SU-DHL-6 (cell line): Measurements from ENCODE around the gene TENM4.

Experiments
- H2AFZ ChIP-seq: fragments of 200-600 bp; sonication (generic); 2 replicates; pipeline ENCODE4 v1.6.1; 2014; ENCODE audit warnings: low read depth, mild to moderate bottlenecking, moderate library complexity, mixed read lengths, antibody characterized with exemption, low read length; ENCODE audit not compliant: severe bottlenecking
- H3F3A ChIP-seq: fragments of 200-600 bp; shearing (Covaris generic); 2 replicates; pipeline ENCODE4 v1.6.0; 2016; ENCODE audit warnings: antibody characterized with exemption, mild to moderate bottlenecking; ENCODE audit not compliant: insufficient read depth
- H3K27ac ChIP-seq: fragments of 200-600 bp; sonication (generic); 2 replicates; pipeline ENCODE4 v1.5.1; 2016; ENCODE audit warnings: low read depth, mild to moderate bottlenecking, low read length, moderate library complexity, mixed read lengths
- H3K27me3 ChIP-seq: fragments of 200-600 bp; sonication (generic), shearing (Covaris generic); 2 replicates; pipeline ENCODE4 v1.6.0; 2014; ENCODE audit warnings: mild to moderate bottlenecking, low read length
- H3K36me3 ChIP-seq: fragments of 200-600 bp; sonication (generic); 2 replicates; pipeline ENCODE4 v1.6.1; 2014; ENCODE audit warnings: mild to moderate bottlenecking, low read length, mixed read lengths
- H3K4me2 ChIP-seq: fragments of 300-600, 200-600 bp; shearing (Covaris generic), sonication (generic); 2 replicates; pipeline ENCODE4 v1.6.0; 2014; ENCODE audit warnings: low read length, low read depth, mild to moderate bottlenecking; ENCODE audit not compliant: poor library complexity, severe bottlenecking
- H3K4me3 ChIP-seq: fragments of 200-600 bp; sonication (generic); 2 replicates; pipeline ENCODE4 v1.5.1; 2014; ENCODE audit warnings: antibody characterized with exemption, low read length, mild to moderate bottlenecking, mixed read lengths; ENCODE audit not compliant: insufficient read depth, poor library complexity, severe bottlenecking
- H3K79me2 ChIP-seq: fragments of 200-600 bp; sonication (generic); 2 replicates; pipeline ENCODE4 v1.6.1; 2014; ENCODE audit warnings: mild to moderate bottlenecking, low read length, moderate library complexity; ENCODE audit not compliant: insufficient read depth
- H3K9ac ChIP-seq: fragments of 200-600 bp; sonication (generic); 2 replicates; pipeline ENCODE4 v1.7.0; 2014; ENCODE audit warnings: mild to moderate bottlenecking, low read length
- H3K9me2 ChIP-seq: fragments of 200-600 bp; sonication (generic); replicated peaks from 2 replicates; pipeline ENCODE4 v1.6.1; 2014; ENCODE audit warnings: low read length; ENCODE audit not compliant: insufficient read depth
- H3K9me3 ChIP-seq: fragments of 200-600 bp; sonication (generic); 2 replicates; pipeline ENCODE4 v1.6.1; 2014; ENCODE audit warnings: low read length, mixed read lengths; ENCODE audit not compliant: insufficient read depth
- H4K20me1 ChIP-seq: fragments of 200-600 bp; sonication (generic); 2 replicates; pipeline ENCODE4 v1.6.1; 2014; ENCODE audit warnings: low read depth, mild to moderate bottlenecking, antibody characterized with exemption, low read length, moderate library complexity, mixed read lengths
- EZH2phosphoT487 ChIP-seq: fragments of 200-600 bp; sonication (generic), shearing (Covaris generic); conservative IDR thresholded peaks from 2 replicates; pipeline ENCODE4 v1.6.1; 2018; ENCODE audit warnings: mild to moderate bottlenecking, antibody characterized with exemption, low read length, moderate library complexity, mixed read lengths
- TF ChIP-seq, protein P1 (sequence below): fragments of 200-600 bp; sonication (generic); IDR thresholded peaks from one replicate; pipeline ENCODE4 v1.5.1; 2017; ENCODE audit warnings: antibody characterized with exemption, mild to moderate bottlenecking, low read length, moderate library complexity; ENCODE audit not compliant: insufficient read depth, poor library complexity, severe bottlenecking

TENM4 gene

DNA sequence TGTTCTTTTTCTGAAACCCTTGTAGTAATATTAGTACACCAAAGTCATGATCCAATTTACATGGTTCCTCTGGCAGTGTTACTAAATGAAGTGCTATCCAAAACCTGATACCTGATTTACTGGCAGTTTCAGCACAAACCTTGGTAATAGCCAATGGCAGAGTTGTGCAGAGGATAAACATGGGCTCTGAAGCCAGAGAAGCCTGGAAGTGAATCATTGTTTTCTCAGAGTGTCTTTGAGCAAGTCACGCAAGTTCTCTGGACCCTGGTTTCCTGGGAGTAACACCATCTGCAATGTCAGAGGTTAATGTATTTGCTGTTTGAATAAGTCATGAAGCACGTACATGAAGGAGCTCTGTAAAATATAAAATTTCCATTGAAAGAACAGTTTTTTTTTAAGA, 643.9 kb downstream of the TENM4 start:
- TF ChIP-seq EZH2phosphoT487 = no peak
- TF ChIP-seq, protein P1, sequence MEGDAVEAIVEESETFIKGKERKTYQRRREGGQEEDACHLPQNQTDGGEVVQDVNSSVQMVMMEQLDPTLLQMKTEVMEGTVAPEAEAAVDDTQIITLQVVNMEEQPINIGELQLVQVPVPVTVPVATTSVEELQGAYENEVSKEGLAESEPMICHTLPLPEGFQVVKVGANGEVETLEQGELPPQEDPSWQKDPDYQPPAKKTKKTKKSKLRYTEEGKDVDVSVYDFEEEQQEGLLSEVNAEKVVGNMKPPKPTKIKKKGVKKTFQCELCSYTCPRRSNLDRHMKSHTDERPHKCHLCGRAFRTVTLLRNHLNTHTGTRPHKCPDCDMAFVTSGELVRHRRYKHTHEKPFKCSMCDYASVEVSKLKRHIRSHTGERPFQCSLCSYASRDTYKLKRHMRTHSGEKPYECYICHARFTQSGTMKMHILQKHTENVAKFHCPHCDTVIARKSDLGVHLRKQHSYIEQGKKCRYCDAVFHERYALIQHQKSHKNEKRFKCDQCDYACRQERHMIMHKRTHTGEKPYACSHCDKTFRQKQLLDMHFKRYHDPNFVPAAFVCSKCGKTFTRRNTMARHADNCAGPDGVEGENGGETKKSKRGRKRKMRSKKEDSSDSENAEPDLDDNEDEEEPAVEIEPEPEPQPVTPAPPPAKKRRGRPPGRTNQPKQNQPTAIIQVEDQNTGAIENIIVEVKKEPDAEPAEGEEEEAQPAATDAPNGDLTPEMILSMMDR = no peak

DNA sequence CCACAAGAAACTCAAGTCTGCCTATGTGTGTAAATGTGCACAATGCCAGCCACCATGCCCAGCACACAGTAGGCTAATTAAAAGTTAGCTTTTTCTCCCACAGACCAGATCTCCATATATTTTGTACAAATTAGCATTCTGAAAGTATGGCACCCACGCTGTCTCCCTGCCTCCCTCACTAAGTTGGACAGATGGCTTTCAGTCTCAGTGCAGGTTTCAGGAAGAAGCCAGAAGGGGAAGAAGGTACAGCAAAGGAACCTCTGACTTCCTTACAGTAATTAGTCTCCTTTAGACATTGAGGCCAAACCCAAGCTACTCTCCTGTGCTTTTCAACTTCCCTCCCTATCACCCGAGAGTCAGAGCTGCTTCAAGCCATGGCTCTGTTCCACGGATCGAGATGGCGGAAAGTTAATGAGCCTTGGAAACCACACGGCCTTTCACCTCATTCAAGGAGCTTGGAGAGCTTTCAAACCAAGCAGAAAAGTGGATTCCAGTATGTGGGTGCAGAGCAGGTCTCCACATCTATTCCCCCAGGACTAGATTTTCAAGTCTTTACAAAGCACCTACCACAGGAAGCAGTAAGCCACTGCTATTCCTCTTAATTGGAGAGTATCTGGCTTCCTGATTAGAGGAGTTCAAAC, 645.1 kb downstream of the TENM4 start:
- H3K4me3 ChIP-seq = no peak overlapping the region
- no peaks in the 10 kb centered on the region for H3K36me3 ChIP-seq
- no peaks in the 10 kb centered on the region for H4K20me1 ChIP-seq
- H3K9me2 ChIP-seq = no peaks in the 10 kb centered on the region
- no peaks in the 10 kb centered on the region for H3F3A ChIP-seq
- H3K27ac ChIP-seq = no peak overlapping the region
- TF ChIP-seq, protein P1 = no peak
- TF ChIP-seq EZH2phosphoT487 = no peak
- H3K79me2 ChIP-seq = no peaks in the 10 kb centered on the region
- no peaks in the 10 kb centered on the region for H3K9me3 ChIP-seq
- H3K9ac ChIP-seq = no peak overlapping the region
- no peak overlapping the region for H2AFZ ChIP-seq
- H3K27me3 ChIP-seq = no peaks in the 10 kb centered on the region
- no peak overlapping the region for H3K4me2 ChIP-seq

More for the DNA sequence above, 643.9 kb downstream of the TENM4 start:
- no peak overlapping the region for H3K4me3 ChIP-seq
- no peaks in the 10 kb centered on the region for H3K27me3 ChIP-seq
- no peak overlapping the region for H3K9ac ChIP-seq
- H3K27ac ChIP-seq = no peak overlapping the region
- no peaks in the 10 kb centered on the region for H3K9me2 ChIP-seq
- no peaks in the 10 kb centered on the region for H3K9me3 ChIP-seq
- H3K79me2 ChIP-seq = no peaks in the 10 kb centered on the region
- H4K20me1 ChIP-seq = no peaks in the 10 kb centered on the region
- no peaks in the 10 kb centered on the region for H3K36me3 ChIP-seq
- H3F3A ChIP-seq = no peaks in the 10 kb centered on the region
- H3K4me2 ChIP-seq = no peak overlapping the region
- no peak overlapping the region for H2AFZ ChIP-seq

DNA sequence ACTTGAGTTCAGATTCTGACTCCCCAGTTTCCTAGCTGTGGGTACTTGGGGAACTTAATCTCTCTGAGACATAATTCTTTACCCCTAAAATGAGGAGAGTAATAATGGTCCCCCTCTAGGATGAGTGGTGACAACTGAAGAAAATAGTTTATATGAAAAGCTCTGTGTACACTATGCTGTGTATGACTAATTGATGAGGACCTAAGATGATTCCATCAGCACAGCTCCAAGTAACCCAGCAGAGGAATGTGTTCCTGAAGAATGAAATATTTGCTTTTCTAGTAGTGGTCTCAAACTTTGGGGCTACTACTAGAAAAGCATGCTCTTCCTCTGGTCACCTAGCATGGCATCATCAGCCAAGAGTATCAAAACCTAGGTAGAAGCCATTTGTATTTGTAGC, 648.9 kb downstream of the TENM4 start:
- H3K9me3 ChIP-seq = no peaks in the 10 kb centered on the region
- H3K4me2 ChIP-seq = no peak overlapping the region
- H3K27me3 ChIP-seq = no peaks in the 10 kb centered on the region
- no peaks in the 10 kb centered on the region for H3F3A ChIP-seq
- no peaks in the 10 kb centered on the region for H3K9me2 ChIP-seq
- no peak overlapping the region for H3K4me3 ChIP-seq
- H3K36me3 ChIP-seq = no peaks in the 10 kb centered on the region
- H3K27ac ChIP-seq = no peak overlapping the region
- TF ChIP-seq, protein P1 = no peak
- TF ChIP-seq EZH2phosphoT487 = no peak
- no peak overlapping the region for H3K9ac ChIP-seq
- no peaks in the 10 kb centered on the region for H4K20me1 ChIP-seq
- no peak overlapping the region for H2AFZ ChIP-seq
- no peaks in the 10 kb centered on the region for H3K79me2 ChIP-seq
